Suppressor macrophage treated with lipopolysaccharide for 1 hour (primary cell): ENCODE data around the gene RAB24.
"Not testable (repeated sequence)": the region's sequence is repeated elsewhere in the genome, so short reads cannot be mapped to it uniquely, and the experiment has no call there.

ENCODE experiments used
- DNase-seq, 3 donors: peaks; one replicate each; pipeline ENCODE4 v3.0.0-alpha.2; 2020 to 2022

The RAB24 gene

GRCh38 chr5:177293819-177294581, 9.5 kb downstream of the RAB24 start:
- no peak for DNase-seq

- DNase-seq: no peak
Observed at GRCh38 chr5:177291735-177292134, 11.8 kb downstream of the RAB24 start.

GRCh38 chr5:177290816-177291596, 12.5 kb downstream of the RAB24 start:
- DNase-seq: no peak

- DNase-seq: no peak
Observed at GRCh38 chr5:177288191-177288590, 15.3 kb downstream of the RAB24 start.

- no peak for DNase-seq
Observed at GRCh38 chr5:177276886-177277285, 26.6 kb downstream of the RAB24 start.

GRCh38 chr5:177275883-177276282, 27.6 kb downstream of the RAB24 start:
- DNase-seq: no peak

- DNase-seq: no peak
Observed at GRCh38 chr5:177271113-177271512, 32.4 kb downstream of the RAB24 start.

- DNase-seq: no peak
Observed at GRCh38 chr5:177270653-177271052, 32.9 kb downstream of the RAB24 start.

GRCh38 chr5:177269976-177270375, 33.5 kb downstream of the RAB24 start:
- DNase-seq: no peak

- no peak for DNase-seq
Observed at GRCh38 chr5:177269232-177269895, 34.2 kb downstream of the RAB24 start.

- no peak for DNase-seq
Observed at GRCh38 chr5:177265395-177265794, 38.1 kb downstream of the RAB24 start.

GRCh38 chr5:177264178-177264577, 39.3 kb downstream of the RAB24 start:
- no peak for DNase-seq

GRCh38 chr5:177261510-177261909, 42.0 kb downstream of the RAB24 start:
- DNase-seq: no peak

- no peak for DNase-seq
Observed at GRCh38 chr5:177260961-177261360, 42.6 kb downstream of the RAB24 start.

GRCh38 chr5:177258711-177259110, 44.8 kb downstream of the RAB24 start:
- DNase-seq: not testable (repeated sequence)

GRCh38 chr5:177256296-177256695, 47.2 kb downstream of the RAB24 start:
- no peak for DNase-seq

- DNase-seq: no peak
Observed at GRCh38 chr5:177253252-177253651, 50.3 kb downstream of the RAB24 start.
